T-helper 22 cell (primary cell): ENCODE results near the gene HNRNPC.
"Not testable (repeated sequence)": the region's sequence is repeated elsewhere in the genome, so short reads cannot be mapped to it uniquely, and the experiment has no call there.

Experiments
- DNase-seq: peaks from one replicate; pipeline ENCODE4 v3.0.0-alpha.2; 2020; ENCODE audit warnings: low read depth

The HNRNPC gene

DNA sequence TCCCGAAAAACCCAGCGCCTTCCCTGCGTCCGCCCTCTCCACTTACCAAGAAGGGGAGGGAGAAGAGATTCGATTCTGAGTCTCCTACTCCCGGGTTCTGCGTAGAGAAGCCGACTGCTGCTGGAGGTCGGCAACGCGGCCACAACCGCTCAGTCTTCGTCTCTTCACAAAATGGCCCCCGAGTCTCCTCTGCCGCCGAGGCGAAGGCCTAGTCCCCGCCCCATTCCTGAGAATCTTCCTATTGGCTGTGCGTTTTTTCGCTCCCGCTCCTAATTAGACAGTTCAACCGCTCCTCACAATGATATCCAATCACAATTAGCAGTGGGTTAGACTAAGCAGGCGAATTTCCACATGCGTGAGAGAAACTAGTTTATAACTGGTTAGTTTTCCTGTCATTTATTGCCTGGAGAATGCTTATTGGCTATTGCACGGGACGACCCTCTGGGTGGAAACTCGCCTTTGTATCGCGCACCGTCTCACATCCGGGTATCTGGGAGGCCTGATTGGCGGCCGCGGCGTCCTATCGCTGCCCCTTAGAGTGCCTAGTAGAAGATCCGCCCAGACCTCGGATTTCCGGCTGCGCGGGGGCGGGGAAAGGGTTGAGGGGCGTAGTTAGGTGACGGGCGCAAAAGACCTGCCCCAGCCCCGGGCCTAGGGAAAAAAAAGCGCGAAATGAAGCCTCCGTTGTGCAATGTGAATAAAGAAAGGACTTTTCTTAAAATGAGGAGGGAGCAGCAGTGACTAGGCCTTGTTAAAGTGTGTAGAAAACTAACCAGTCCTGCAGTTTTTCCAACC, at the start of gene HNRNPC:
Gene HNRNPC (minus strand): TSS at position 191 of the 795 bp plus-strand sequence. CDS start 35,249 bp downstream, outside the sequence.
- DNase-seq = peak; percentile 100

DNA sequence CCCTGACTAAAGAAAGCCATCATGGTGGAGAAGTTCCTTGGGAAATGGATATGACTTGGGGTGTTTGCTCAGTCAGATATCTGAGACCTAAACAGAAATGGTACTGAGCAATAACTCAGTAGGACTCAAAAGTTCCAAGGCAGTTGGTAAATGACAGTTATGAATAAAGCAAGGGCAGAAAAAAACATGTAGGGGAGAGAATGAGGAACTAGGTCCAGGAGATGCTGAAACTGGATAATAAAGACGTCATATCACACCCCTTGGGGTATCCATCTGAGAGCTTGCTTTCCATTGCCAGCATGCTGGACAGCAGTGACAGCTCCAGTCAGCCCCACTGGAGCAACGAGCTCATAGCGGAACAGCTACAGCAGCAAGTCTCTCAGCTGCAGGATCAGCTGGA, 48.2 kb upstream of the HNRNPC start:
- no peak for DNase-seq

DNA sequence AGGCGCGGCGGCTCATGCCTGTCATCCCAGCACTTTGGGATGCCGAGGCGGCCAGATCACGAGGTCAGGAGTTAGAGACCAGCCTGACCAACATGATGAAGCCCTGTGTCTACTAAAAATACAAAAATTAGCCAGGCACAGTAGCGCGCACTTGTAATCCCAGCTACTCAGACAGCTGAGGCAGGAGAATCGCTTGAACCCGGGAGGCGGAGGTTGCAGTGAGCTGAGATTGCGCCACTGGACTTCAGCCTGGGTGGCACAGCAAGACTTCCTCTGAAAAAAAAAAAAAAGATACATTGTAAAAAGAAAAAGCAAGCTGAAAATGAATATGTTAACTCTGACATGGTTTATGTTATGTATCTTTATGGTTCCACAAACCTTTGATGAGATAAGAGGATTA, 44.3 kb upstream of the HNRNPC start:
- no peak for DNase-seq

DNA sequence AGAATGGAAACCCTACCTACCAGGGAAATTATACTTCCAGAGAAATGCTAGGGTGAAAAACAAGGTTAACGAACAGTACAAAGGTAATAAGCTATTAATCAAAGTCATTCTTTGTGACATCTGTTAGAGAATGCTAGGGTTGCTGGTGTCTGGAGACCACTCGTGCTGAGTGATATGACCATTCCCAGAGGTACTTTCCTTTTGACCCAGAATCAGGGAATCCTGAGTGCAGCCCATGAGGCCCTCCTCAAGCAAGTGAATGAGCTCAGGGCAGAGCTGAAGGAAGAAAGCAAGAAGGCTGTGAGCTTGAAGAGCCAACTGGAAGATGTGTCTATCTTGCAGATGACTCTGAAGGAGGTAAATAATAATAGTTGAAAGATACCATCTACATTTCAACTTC, 42.4 kb upstream of the HNRNPC start:
- DNase-seq = no peak

DNA sequence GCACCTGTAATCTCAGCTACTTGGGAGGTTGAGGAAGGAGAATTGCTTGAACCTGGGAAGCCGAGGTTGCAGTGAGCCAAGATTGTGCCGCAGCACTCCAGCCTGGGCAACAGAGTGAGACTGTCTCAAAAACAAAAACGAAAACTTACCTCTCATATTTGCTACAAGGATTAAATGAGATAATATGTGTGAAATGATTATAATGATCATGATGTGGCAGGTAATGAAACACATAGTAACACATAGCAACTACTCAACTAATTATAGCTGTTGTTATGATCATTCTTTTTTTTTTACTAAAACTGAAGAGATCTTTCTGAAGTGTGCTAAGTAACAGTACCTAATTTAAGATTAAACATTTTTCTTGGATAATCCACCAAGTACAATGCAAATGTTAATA, 40.7 kb upstream of the HNRNPC start:
- DNase-seq = no peak

DNA sequence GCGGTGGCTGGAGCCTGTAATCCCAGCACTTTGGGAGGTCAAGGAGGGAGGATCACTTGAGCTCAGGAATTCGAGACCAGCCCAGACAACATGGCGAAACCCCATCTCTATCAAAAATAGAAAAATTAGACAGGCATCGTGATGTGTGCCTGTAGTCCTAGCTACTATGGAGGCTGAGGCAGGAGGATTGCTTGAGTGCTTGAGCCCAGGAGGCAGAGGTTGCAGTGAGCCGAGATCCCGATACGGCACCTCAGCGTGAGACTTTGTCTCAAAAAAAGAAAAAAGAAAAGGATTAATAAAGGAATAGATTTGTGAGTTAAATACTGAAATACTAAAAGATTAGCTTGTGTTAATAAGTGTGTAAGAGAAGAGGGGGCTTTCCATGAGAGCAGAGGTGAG, 40.0 kb upstream of the HNRNPC start:
- no peak for DNase-seq

DNA sequence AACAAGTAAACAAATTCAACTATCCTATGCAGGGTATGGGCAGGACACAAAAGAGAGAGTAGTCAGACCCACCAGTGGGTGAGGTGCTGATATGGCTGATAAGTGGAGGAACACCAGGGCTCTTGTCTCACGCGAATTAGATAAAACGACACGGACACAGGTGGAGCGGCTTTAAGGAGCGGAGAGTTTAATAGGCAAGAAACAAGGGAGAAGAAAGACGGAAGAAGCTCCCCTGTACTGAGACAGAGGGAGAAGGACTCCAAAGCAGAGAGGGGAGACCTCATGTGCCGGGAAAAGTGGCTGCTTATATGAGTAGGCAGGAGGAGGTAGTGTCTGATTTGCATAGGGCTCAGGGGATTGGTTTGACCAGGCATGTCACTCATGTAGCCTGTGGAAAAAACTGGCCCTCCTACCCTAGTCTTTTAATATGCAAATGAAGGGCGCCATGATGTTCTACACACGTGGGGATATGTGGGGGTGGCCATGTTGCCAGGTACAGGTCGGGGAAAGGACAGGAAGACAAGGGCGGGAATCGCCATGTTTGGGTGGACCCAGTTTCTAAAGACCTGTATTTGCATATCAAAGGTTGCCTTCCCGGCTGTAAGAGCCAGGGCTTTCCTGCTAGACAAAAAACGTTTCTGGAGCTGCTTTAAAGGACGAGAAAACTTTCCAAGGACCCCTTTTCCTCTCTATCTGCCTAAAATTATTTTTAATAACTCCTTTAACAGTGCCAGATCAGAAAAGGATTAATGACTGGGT, 39.4 kb upstream of the HNRNPC start:
- peak; percentile 74 for DNase-seq

DNA sequence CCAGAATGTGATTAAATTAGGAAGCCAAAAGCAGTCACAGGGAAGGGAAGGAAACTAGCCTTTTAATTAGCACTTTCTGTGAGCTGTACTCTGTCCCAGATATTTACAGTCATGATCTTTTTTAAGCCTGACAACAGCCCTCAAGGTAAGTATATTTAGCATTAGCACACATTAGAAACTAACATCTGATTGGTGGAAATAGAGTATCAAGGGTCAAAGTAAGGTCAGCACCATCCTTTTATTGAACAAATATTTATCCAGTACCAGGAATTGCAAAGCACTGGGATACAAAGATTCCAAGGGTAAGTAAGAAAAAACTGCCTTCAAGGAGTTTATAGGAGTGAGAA, 38.9 kb upstream of the HNRNPC start:
- DNase-seq = no peak

DNA sequence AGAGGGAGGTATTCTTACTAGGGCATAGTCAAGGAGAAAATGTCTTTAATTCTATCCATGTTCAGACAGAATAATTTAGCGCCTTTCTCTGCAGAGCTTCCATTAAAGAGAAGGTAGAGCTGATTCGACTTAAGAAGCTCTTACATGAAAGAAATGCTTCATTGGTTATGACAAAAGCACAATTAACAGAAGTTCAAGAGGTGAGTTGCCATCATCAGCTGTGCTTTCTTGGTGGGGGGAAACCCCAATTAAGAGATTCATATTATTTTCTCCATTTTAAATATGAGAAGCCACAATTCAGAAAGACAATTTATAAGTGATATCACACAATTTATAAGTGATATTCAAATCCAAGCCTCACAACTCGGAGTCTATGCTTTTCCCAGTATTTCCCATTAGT, 38.4 kb upstream of the HNRNPC start:
- DNase-seq = no peak

DNA sequence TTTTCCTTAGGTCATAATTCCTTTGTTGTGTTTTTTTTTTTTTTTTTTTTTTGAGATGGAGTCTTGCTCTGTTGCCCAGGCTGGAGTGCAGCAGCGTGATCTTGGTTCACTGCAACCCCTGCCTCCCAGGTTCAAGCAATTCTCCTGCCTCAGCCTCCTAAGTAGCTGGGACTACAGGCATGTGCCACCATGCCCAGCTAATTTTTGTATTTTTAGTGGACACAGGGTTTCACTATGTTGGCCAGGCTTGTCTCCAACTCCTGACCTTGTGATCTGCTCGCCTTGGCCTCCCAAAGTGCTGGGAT, 33.5 kb upstream of the HNRNPC start:
- DNase-seq = not testable (repeated sequence)

DNA sequence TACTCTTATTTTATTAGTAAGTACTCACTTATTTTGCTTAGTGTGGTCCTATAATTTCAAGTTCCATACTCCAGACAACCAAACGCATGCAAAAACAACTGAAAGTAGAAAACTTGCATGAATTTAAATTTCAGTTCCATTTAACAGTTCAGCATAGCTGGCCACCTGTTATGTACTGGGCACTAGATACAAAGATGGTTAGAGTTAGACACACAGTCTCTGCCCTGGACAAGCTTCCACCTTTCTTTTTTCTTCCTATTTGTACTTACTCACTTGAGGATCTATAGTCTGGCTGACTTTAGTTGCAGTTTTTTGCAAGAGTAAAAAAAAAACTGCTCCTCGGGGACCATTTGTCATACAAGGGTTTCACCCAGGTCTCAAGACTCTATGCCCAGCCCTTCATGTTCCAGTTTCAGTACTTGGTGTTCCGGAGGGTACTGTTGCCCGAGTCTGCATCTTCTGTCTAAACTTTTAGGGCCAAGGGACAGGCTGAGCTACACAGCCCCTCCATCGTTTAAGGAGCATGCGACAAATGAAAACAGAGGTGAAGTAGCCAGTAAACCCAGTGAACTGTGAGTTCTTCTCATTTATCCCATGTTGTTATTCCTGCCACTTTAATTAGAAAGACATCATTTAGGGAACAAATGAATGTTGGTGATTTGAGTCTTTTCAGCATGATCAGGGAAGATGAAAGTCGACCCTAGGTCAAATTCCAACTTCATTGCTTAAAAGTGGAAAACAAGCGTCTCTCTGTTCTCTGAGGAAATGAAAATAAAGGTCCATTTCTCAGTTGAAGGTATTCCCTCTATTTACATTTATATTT, 33.0 kb upstream of the HNRNPC start:
- DNase-seq = no peak

DNA sequence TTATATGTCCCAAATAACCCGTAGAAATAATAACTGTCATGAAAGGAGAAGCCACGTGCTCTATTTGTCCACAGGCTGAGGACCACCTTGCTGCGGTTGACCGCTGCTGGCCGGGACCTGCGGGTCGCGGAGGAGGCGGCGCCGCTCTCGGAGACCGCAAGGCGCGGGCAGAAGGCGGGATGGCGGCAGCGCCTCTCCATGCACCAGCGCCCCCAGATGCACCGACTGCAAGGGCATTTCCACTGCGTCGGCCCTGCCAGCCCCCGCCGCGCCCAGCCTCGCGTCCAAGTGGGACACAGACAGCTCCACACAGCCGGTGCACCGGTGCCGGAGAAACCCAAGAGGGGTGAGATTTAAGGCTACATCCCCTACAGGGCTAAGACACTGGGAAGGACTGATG, 31.6 kb upstream of the HNRNPC start:
- DNase-seq = no peak

DNA sequence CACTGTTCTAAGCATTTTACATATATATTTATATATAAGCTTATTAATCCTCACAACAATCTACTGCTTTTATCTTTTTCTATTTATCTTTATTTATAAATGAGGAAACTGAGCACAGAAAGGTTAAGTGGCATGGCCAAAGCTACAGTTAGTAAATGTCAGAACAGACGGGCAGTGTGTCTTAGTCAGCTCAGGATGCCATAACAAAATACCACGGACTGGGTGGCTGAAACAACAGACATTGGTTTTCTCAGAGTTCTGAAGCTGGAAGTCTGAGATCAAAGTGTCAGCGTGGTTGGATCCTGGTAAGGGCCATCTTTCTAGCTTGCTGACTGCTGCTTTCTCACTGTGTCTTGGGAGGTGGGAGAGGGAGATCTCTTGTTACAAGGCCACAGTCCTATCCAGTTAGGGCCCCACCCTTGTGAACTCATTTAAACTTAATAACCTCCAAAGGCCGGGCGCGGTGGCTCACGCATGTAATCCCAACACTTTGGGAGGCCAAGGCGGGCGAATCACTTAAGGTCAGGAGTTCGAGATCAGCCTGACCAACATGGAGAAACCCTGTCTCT, 30.4 kb upstream of the HNRNPC start:
- DNase-seq = no peak

DNA sequence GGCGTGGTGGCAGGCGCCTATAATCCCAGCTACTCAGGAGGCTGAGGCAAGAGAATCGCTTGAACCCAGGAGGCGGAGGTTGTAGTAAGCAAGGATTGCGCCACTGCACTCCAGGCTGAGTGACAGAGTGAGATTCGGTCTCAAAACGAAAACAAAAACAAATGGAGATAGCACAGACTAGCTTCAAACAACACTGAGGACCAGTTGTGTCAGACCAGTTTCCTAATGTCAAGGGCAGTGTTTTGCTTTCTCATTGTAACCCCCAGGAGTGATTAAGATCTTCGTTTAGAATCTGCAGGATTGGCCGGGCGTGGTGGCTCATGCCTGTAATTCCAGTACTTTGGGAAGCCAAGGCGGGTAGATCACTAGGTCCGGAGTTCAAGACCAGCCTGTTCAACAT, 29.1 kb upstream of the HNRNPC start:
- DNase-seq = no peak

DNA sequence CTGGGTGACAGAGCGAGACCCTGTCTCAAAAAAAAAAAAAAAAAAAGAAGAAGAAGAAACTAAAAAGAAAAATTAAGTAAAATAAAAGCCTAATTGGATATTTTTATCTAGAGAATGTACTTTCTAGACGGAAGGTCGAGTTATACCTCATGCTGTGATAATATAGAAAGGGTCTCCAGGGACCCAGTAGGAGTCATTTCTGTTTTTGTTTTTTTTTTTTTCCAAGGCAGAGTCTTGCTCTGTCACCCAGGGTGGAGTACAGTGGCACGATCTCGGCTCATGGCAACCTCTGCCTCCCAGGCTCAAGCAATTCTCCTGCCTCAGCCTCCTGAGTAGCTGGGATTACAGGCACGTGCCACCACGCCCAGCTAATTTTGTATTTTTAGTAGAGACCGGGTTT, 24.8 kb upstream of the HNRNPC start:
- DNase-seq = not testable (repeated sequence)

DNA sequence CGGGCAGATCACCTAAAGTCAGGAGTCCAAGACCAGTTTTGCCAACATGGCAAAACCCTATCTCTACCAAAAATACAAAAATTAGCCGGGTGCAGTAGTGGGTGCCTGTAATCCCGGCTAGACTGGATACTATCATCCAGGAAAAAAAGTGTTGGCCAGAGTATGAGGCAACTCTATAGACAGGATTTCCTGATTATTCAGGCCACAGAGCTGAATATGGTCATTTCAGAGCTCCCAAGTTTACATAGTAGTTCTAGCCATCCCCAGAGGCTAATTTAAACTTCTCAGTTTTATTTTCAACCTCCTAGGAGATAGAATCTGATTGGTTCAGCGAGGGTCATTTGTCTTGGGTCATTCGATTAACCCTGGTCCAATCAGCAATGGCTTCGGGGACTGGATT, 17.9 kb upstream of the HNRNPC start:
- DNase-seq = no peak

DNA sequence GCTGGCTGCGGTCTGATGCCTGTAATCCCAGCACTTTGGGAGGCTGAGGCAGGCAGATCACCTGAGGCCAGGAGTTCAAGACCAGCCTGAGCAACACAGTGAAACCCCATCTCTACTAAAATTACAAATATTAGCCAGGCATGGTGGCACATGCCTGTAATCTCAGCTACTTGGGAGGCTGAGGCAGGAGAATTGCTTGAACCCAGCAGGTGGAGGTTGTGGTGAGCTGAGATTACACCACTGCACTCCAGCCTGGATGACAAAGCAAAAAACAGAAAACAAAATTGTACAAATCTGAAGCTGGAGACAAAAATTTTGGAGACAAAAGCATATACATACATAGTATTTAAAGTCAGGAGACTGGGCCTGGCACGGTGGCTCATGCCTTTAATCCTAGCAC, 17.3 kb upstream of the HNRNPC start:
- DNase-seq = not testable (repeated sequence)

DNA sequence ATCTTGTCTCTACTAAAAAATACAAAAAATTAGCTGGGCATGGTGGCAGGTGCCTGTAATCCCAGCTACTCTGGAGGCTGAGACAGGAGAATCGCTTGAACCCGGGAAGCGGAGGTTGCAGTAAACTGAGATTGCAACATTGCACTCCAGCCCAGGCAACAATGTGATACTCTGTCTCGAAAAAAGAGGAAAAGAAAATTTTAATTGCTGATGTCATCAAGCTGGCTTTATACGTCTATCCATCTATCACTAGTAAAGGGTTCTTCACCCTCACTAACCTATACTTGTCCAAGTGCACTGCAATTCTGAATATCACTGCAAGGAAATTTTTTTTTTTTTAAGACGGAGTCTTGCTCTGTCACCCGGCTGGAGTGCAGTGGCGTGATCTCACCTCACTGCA, 12.7 kb upstream of the HNRNPC start:
- not testable (repeated sequence) for DNase-seq

DNA sequence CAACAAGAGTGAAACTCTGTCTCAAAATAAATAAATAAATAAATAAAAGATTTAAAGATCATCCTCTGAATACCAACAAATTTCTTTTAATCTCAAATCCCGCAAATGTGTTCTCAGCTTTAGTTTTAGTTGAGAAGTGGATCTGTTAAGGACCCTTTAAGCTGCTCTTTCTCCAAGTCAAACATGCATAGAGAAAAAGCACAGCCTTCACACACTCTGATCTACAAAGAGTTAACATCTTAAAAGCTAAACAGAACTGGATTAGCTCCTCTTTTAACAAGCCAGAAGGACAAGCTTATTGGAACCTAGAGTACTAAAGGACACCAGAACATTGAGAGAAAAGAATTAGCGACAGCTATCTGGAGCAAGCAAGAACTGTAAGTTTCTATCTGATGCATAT, 10.5 kb upstream of the HNRNPC start, which contains the start of gene RPGRIP1:
Gene RPGRIP1 (plus strand): TSS at position 301 of the 400 bp plus-strand sequence. CDS start 7,894 bp downstream, outside the sequence.
- no peak for DNase-seq

DNA sequence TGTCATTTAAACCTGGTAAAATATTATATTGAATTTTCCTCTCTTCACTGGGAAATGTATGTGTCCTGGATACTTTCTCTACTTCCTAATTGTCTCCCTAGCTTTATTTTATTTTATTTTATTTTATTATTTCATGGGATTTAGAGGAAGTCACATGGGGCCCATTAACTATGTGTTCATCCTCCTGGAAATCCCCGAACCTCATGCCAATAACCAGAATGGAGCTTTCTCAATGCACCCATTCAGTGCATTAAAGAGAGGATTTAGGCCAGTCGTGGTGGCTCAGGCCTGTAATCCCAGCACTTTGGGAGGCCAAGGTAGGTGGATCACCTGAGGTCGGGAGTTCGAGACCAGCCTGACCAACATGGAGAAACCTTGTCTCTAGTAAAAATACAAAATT, 9.4 kb upstream of the HNRNPC start:
- no peak for DNase-seq

DNA sequence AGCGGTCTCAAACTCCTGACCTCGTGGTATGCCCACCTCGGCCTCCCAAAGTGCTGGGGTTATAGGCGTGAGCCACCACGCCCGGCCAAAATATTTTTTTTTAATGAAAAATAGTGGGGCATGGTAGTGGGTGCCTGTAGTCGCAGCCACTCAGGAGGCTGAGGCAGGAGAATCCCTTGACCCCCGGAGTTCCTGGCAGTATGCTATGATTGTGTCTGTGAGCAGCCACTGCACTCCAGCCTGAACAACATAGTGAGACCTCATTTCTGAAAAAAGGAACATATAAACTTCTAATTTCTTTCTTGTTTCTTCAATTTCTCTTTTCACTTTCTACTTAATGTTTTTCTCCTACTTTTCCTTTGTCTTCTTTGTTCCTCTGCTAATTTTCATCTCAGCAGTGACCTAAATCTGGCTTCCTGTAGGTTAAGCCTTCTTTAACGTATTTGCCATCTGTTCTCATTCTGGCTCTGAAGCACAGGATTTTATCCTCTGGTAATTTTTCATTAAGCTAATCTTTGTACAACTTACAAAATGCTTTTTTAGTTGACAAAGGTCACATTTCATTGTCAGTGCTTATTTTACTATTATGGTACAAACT, 6.1 kb upstream of the HNRNPC start:
- no peak for DNase-seq

DNA sequence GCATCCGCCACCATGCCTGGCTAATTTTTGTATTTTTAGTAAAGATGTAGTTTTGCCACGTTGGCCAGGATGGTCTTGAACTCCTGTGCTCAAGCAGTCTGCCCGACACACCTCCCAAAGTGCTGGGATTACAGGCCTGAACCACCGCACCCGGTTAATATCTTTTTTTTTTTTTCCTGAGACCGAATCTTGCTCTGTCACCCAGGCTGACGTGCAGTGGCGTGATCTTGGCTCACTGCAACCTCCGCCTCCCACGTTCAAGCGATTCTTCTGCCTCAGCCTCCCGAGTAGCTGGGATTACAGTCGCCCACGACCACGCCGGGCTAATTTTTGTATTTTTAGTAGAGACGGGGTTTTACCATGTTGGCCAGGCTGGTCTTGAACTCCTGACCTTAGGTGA, 3.4 kb upstream of the HNRNPC start:
- DNase-seq = not testable (repeated sequence)
